SKM-1 (cell line): ENCODE measurements around the gene VCL.

Source experiments
- DNase-seq: peaks from one replicate; lab custom pipeline; 2025; ENCODE audit not compliant: unreplicated experiment; lab: John Stamatoyannopoulos, UW

VCL gene

GRCh38 chr10:74150204-74150989 lies 152.5 kb downstream of the VCL start, which contains the start of gene AP3M1:
AP3M1 (minus strand) TSS chr10:74150828; CDS start chr10:74138379, 12,449 bp downstream.
- no peak for DNase-seq

GRCh38 chr10:74150990-74151878 lies 153.3 kb downstream of the VCL start, which contains the start of gene ADK:
ADK (plus strand) TSS chr10:74151221; CDS start chr10:74151279, 58 bp downstream.
- peak; percentile 98 for DNase-seq

- DNase-seq, result no peak
These were observed 154.2 kb downstream of the VCL start for GRCh38 chr10:74151879-74152722.

GRCh38 chr10:74153123-74153522 lies 155.2 kb downstream of the VCL start:
- DNase-seq, result no peak

GRCh38 chr10:74153676-74154075 lies 155.8 kb downstream of the VCL start:
- DNase-seq, result no peak

GRCh38 chr10:74156919-74157289 lies 159.0 kb downstream of the VCL start:
- DNase-seq, result no peak

GRCh38 chr10:74160013-74160412 lies 162.1 kb downstream of the VCL start:
- no peak for DNase-seq

GRCh38 chr10:74163319-74164068 lies 165.6 kb downstream of the VCL start:
- no peak for DNase-seq

- DNase-seq, result no peak
These were observed 167.0 kb downstream of the VCL start for GRCh38 chr10:74164716-74165529.

GRCh38 chr10:74165530-74165901 lies 167.6 kb downstream of the VCL start:
- no peak for DNase-seq

GRCh38 chr10:74167443-74167842 lies 169.5 kb downstream of the VCL start:
- no peak for DNase-seq
